Islet of Langerhans (tissue), 1 donor: ENCODE measurements around the gene APCDD1L.
"Not testable (repeated sequence)": the region's sequence is repeated elsewhere in the genome, so short reads cannot be mapped to it uniquely, and the experiment has no call there.

Experiments
- FAIRE-seq: peaks from one replicate; lab custom pipeline; 2011; peaks lifted over from hg19 to GRCh38; lab: Jason Lieb, UNC

The APCDD1L gene

DNA sequence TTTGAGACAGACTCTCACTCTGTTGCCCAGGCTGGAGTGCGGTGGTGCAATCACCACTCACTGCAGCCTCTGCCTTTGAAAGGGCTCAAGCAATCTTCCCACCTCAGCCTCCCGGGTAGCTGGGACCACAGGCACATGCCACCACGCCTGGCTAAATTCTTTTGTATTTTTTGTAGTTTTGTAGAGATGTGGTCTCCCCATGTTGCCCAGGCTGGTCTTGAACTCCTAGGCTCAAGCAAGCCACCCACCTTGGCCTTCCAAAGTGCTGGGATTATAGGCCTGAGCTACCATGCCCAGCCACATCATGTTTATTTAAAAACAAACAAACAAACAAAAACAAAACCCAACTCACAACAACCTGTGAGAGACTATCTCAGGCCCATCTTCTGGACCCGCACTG is 29.7 kb upstream of the APCDD1L start:
- FAIRE-seq, result no peak

DNA sequence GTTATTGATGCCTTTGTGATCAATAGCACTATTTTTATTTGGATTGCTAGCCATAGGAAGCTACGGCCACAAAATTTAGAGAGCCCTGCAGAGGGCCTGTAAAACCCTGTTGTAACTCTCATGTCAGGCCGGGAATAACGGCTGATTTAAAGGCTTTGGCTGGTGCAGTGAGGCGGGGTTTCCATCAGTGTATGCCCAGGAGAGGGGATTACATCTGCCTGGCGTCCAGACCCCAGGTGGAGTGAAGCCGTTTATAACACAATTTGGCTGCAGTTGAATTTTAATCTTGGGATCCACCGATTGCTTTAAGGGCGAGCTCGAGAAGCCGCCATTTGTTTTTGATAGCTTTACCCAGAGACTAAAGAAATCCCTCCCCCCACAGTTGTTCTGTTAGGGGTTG is 29.1 kb upstream of the APCDD1L start:
- FAIRE-seq, result no peak

DNA sequence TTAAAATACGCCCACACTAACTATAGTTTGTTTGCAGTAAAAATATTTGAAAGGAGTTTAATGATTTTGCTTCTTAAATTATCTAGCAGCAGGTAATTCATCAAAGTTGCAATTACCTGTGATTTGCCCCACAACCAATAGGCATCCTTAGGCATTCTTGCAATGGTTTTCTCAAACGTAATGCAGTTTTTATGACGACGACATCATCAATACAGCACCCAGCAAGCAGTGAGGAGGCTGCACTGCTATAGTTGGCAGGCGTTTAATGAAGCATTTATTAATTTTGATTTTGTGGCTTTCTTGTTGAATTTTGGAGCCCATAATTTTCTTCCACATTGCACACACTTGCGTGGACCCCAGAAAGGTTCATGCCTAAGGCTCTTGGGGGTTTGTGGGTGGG is 28.1 kb upstream of the APCDD1L start:
- no peak for FAIRE-seq

DNA sequence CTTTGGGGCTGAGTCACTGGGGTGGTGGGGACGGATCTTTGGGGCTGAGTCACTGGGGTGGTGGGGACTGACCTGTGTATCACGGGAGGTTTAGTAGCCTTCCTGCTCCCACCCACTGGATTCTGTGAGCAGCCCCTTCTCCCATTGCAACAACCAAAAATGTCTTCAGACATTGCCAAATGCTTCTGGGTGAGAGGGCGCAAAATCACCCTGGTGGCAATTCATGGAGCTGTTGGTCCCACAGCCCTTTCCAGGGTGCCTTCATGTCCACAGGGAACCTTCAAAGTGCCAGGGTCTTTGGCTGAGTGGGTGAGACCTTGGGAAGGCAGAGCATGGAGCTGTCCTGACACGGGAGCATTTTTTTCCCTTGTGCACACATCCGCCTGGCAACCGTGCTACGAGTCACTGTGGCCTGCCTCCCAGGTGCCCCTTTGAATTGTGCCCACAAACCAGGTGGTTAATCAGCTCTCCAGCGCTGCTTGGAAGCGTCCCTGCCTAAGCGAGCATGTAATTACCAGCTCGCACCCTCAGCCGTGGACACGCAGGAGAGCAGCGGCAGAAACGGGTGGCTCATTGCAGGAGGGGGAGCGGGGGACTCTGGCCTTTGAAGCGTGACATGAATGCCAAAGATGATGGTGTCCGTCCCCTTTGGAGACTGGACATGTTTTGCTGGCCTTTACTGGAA is 27.4 kb upstream of the APCDD1L start:
- peak; percentile 51 for FAIRE-seq

DNA sequence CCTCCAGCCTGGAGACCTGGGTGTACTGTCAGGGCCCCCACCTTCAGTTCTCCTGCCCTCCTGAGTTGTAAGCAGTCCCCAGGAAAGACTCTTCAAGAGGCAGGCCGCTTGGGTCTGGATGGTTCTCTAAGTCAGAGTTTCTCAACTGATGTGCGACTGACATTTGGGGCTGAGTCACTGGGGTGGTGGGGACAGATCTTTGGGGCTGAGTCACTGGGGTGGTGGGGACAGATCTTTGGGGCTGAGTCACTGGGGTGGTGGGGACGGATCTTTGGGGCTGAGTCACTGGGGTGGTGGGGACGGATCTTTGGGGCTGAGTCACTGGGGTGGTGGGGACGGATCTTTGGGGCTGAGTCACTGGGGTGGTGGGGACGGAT is 26.8 kb upstream of the APCDD1L start:
- FAIRE-seq, result not testable (repeated sequence)

DNA sequence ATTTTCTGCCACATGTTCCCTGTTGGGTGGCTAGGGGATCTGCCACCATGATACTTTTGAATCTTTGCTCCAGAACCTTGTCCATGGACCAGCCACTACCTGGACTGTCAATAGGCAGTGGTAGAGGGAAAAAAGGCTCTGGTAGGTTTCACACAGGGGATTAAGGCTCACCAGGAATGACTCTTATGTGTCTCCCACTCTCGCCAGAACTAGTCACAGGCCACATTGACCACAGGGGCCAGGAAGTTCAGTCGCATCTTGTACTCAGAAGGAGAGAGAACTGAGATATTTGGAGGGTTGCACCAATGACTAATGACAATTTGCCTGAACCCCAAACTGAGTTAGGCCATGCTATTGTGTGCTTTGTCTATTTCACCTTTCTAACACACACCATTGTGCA is 23.6 kb upstream of the APCDD1L start:
- FAIRE-seq, result no peak

DNA sequence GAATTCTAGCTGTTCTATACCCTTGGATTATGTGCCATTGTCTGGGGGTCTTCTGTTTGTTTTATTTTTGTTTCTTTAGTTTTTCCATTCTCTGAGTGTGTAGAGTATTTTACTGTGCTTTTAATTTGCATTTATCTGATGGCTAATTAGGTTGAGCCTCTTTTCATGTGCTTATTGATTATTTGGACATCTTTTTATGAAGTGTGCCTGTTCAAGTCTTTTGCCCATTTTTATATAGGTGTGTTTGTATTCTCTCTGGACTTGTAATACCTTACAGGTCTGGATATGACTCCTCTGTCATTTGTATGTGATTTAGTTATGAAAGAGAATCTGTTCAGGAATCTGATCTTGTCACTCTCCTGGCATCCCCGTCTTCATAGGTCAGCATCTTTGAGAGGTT is 22.6 kb upstream of the APCDD1L start:
- no peak for FAIRE-seq

DNA sequence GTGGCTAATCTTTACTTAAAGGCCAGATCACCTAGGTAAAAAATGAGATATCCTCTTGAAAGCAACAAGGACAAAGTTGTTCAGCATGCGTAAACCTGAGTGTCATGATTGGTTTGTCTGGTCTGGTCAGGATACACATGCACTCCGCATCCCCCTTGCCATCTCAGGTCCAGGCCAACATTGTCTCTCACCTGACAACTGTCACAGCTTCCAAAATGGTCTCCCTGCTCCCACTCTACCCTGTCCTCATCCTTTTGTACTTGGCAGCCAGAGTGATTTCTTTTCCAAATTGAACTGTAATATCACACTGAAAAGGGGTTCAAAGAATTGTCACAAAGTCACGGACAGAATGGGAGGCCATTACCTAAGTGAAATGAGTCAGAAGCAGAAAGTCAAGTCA is 21.1 kb upstream of the APCDD1L start:
- FAIRE-seq, result no peak

DNA sequence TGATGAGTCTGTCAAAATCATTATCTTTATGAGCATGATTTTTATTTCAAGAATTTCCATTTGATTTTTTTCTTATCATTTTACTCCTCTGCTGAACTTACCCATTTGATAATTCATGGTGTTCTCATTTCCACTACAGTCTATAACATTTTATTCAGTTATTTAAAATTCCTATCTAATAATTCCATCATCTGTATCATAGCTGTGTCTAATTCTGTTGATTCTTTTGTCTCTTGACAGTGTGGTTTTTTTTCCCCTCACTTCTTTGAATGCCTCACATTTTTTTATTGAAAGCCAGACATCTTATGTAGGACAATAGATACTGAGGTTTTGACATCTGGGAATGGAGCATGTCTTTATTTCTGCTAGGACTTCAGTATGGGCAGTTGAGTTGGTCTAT is 16.5 kb upstream of the APCDD1L start:
- FAIRE-seq, result no peak

DNA sequence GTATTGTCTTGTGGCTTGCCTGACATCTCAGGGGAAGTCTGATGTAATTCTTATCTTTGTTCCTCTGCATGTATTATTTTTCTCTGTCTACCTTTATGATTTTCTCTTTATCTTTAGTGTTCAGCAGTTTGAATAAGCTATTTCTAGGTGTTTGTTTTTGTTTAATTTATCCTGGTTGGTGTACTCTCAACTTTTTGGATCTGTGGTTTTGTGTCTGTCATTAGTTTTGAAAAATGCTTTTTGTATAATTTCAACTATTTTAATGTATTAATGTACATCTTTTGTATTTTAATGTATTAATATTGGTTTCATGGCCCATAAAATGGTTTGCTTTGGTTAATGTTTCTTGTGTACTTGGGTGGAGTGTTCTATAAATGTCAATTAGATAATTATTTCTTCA is 15.9 kb upstream of the APCDD1L start:
- no peak for FAIRE-seq

DNA sequence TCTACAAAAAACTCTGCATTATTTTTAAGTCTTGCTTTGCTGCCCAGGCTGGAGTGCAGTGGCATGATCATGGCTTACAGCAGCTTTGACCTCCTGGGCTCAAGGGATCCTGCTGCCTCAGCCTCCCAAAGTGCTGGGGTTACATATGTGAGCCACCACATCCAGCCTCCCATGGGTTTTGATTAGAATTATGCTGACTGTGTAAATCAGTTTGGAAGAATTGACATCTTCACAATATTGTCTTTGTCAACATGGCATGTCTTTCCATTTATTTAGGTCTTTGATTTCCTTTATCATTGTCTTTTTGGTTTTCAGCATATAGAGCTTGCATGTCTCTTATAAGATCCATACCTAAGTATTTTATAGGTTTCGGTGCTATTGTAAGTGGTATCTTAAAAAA is 13.2 kb upstream of the APCDD1L start:
- FAIRE-seq, result no peak

DNA sequence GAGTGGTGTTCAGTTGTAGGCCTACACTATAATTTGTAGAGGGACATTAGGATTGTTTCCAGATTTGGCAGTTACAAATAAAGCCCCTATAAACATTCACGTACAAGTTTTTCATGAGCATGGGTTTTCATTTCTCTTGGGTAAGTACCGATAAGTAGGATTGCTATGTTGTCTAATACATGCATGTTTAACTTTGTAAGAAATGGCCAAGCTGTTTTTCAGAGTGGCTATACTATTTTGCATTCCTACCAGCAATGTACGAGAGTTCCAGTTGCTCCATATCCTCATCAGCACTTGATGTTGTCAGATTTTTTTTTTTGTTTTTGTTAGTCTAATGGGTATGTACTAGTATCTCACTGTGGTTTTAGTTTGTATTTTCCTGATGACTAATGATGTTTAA is 11.2 kb upstream of the APCDD1L start:
- no peak for FAIRE-seq

DNA sequence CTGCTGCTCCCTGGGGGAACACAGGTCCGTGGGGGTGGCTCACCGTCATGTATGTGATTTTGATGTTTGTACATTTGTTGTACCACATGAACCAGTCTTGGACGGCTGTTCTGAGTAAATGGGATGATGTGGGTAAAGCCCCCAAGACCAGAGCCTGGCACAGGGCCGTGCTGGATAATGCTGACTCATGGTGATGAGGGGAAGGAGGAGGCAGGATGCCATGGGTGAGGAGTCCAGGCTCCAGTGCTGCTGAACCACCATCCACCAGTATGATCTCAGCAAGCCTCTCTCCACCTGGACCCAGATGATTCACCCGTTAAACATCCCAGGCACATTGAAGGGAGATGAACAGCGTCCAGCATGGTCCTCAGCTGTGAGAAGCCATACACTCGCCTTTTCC is 9.6 kb upstream of the APCDD1L start:
- no peak for FAIRE-seq

DNA sequence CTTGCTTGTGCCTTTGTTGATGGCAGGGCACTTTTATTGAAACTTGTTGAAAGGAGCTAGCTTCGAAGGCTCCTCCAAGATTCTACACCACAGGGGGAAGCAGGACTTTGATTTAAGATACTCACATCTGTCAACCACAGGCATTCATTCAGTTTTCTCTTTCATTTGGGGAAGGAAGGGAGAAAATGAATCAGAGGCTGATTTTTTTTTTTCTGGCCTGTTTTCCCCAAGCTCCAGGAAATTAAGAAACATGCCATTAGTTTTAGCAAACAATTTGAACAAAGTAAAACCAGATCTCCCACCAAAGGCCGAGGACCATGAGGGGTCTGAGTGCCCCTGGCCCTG is 8.7 kb upstream of the APCDD1L start:
- no peak for FAIRE-seq

DNA sequence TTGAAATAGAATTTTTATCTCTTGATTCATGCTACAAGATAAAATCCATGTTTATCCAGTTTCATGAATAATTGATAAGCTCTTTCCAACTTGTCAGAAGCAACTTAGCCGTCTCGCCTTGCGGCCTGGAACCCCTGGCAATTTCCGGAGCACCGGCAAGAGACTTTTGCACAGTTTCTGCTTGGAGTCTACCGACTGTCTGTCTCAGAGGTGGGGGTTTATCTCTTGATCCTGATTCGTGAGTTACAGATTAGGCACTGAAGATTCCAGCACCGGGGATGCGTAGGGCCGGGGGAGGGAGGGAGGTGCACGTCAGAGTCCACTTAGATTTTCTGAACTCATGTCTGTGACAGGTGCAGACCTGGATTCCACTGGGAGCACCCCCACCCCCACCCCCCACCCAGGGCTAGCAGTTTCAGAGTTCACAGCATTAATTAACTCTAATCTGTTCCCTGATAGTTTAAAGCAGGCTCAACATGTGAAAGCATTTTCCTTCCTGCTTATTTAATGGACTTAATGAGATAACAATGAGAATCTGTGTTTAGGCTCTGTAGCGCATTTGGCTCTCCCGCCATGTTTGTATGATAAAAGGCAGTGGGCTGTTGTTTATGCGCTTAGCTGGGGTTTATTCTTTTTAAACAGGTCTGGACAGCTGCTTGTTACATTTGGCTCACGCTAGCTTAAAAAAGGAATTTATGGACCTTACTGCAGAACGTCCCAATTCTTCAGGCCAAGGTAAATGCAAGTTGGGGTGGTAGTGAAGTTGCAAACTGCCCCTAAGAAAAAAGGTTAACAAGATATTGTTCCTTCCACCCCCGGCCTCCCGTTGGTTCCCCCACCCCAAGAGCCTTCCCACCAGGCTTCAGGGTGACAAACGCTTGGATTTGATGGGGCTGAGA is 8.1 kb upstream of the APCDD1L start:
- no peak for FAIRE-seq

DNA sequence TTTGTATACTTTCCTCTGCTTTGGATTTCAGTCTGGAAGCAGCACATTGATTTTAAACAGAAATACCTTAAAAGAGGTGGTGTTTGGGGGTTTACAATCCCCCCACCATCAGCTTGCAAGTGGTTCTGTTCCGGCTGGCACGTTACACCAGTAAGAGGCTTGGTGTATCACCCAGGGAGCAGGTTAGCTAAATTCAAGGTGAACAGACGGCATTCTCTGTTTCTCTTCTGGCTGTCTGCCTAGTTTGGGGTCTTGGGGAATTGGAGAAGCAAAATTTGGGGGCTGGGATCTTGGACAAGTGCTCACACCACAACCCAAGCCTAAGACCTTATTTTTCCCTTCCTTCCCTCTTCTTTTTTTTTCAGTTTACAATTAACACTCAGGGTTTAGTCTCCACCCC is 7.5 kb upstream of the APCDD1L start:
- no peak for FAIRE-seq

DNA sequence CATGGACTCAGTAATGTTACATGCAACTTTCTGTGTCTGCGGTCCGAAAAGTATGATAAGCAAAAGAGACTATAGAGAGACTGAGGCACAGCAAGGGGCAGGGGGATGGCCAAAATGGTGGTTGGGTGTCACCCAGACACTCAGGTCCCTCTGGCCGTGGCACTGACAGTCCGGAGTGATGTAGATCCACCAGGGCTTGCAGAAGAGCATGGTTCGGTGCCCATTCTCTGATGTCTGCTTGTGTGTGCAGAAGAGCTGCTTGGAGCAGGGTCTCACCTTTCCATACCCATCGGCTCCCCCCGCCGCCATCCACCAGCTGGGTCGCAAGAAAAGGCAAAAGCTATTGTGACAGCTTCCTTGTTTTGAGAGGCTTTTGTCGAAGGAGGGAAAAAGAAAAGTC is 6.6 kb upstream of the APCDD1L start:
- FAIRE-seq, result no peak

DNA sequence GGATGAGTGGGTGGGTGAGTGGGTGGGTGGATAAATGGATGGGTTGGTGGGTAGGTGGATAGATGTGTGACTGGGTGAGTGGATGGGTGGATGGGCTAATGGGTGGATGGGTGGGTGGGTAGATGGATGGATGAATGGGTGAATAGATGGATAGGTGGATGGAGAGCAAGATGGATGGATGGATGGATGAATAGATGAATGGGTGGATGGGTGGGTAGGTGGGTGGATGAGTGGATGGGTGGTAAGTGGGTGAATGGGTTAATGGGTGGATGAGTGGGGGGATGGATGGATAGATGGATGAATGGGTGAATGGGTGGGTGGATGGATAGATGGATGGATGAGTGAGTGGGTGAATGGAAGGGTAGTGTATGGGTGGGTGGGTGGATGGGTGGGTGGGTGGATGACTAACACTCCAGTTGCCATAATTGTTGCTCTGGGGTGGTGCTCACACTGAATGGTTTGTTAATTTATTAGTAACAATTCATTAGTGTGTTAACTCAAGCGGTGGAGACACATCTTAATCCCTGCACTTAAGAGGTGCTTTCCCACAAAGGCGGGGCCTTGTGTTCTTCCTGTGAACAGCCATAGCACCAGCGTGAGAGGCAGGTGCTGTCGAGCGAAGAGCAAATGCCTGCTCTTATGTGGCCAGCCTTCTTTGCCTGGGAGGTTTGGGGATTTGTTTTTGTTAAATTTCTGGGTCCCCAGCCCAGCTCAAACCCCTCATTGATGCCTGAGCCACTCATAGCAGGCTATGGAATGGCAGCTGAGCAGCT is 4.9 kb upstream of the APCDD1L start:
- FAIRE-seq, result no peak

DNA sequence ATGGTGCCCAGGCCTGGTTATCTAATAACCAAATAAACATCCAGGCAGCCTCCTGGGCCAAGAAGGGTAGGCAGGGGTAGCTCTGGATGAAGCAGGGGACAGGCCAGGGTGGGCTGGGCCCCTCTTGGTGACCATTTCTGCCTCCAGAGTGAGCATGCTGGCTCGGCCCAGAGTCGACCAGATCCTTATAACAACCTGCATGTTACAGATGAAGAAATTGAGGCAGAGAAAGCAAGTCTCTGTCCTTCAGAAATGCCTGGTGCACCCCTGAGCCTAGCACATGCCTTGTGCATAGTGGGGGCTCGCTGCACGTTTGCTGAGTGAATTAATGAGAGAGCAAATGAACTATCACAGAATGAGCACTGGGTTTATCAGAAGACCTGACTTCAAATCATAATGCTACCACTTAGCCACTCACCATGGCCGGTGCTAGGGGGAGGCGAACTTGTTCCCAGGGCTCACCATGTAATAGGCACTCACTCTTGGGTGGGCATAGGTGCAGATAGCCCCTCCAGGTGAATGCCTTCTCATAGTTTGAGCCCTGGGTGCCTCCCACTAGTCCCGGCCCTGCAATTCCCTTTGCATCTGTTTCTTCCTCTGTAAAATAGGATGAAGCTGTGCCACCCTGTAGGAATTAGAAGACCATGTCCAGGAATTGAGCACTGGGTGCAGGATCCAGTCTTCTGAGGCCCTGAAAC is 3.8 kb upstream of the APCDD1L start:
- FAIRE-seq, result no peak

DNA sequence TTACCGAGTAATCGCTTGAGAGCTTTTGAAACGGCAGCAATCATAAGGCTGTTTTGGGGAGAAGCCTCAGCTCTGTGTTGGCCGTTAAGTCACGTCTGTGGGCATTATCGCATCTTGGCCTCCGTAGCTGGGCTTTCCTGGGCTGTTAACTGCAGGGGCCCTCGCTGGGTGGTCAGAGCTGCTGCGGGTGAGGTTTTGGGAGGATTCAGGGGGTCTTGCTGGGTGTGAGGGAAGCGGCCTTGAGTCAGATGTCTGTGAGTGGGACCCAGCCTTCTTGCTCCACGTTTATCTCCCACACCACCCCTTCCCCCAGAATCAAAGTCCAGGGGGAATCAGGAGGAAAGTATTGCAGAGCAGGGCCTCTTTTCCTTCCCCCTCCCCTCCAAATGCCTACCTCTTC is 3.2 kb upstream of the APCDD1L start:
- FAIRE-seq, result no peak

DNA sequence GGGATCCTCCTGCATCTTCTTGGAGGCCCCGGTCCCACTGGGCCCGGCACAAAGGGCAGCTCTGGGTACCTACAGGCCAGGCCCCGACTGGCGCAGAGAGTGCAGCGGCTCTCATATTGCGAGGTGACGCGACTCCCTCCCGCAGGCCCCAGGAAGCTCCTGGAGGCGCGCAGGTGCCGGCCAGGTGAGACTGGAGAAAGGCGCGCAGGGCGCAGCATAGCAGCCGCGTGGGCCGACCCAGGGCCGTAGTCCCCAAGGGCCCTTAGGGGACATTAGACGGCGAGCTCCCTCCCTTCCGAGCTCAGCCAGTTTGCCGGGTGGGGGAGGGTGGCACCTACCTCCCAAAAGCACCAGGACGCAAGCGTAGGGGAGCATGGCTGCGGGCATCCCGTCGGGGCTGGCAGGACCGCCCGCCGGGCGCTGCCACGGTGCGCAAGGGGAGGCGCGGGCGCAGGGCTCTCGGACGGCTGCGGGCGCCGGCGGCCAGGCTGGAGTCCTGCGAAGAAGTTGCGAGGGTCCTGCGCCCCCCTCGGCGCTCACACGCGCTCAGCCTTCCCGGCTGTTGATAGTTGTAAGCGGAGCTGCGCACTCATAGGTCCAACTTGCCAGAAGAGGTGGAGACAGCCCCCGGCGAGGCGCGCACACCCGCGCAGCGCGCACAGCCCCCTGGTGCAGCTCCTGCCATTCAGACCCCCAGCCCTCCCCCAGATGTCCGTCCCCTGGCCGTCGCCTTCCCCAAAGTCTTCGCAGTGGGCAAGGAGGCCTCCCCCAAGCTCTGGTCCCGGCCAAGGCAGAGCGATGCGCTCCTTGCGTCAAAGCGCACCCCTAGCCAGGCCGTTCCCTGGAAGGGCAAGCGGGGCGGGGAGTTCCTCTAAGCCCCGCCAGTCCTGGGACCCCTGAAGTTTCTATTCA is 622 bp downstream of the APCDD1L start:
- FAIRE-seq, result no peak
